ENCODE results near the gene OXLD1. TPM values are rescaled to one million over a fixed set of nuclear protein-coding genes. Genes with fewer than 3 reads are reported as not detected.

Gene OXLD1
- total and polyA plus RNA-seq, 4 donors: 11.2 to 26.4 (median 19.0) TPM

GRCh38 chr17:81616877-81617276 lies 49.5 kb downstream of the OXLD1 start:
- no peaks in the 10 kb centered on the region for H3K9me3 ChIP-seq (ENCODE audit: control insufficient read depth in 4 of 4, low read length in 3 of 4)
- TF ChIP-seq NR2F2 (IDR thresholded peaks at IDR 0.05): no peak
- TF ChIP-seq, protein P1, sequence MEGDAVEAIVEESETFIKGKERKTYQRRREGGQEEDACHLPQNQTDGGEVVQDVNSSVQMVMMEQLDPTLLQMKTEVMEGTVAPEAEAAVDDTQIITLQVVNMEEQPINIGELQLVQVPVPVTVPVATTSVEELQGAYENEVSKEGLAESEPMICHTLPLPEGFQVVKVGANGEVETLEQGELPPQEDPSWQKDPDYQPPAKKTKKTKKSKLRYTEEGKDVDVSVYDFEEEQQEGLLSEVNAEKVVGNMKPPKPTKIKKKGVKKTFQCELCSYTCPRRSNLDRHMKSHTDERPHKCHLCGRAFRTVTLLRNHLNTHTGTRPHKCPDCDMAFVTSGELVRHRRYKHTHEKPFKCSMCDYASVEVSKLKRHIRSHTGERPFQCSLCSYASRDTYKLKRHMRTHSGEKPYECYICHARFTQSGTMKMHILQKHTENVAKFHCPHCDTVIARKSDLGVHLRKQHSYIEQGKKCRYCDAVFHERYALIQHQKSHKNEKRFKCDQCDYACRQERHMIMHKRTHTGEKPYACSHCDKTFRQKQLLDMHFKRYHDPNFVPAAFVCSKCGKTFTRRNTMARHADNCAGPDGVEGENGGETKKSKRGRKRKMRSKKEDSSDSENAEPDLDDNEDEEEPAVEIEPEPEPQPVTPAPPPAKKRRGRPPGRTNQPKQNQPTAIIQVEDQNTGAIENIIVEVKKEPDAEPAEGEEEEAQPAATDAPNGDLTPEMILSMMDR (IDR thresholded peaks at IDR 0.05; ENCODE audit: low read depth, low read length, missing input control): no peak
- TF ChIP-seq YY1 (IDR thresholded peaks at IDR 0.05): no peak
- no peak for TF ChIP-seq RXRA (IDR thresholded peaks at IDR 0.05)
- TF ChIP-seq GABPA (IDR thresholded peaks at IDR 0.05 in 1 of 2, conservative IDR thresholded peaks at IDR 0.05 in 1 of 2): no peak
- TF ChIP-seq TAF1 (conservative IDR thresholded peaks at IDR 0.05): no peak
- TF ChIP-seq RAD21 (IDR thresholded peaks at IDR 0.05): no peak
- TF ChIP-seq JUND (IDR thresholded peaks at IDR 0.05): no peak
- no peak for TF ChIP-seq FOXA2 (IDR thresholded peaks at IDR 0.05)
- no peak for TF ChIP-seq EGR1 (IDR thresholded peaks at IDR 0.05; ENCODE audit: low read depth in 2 of 2)
- TF ChIP-seq, protein P2, sequence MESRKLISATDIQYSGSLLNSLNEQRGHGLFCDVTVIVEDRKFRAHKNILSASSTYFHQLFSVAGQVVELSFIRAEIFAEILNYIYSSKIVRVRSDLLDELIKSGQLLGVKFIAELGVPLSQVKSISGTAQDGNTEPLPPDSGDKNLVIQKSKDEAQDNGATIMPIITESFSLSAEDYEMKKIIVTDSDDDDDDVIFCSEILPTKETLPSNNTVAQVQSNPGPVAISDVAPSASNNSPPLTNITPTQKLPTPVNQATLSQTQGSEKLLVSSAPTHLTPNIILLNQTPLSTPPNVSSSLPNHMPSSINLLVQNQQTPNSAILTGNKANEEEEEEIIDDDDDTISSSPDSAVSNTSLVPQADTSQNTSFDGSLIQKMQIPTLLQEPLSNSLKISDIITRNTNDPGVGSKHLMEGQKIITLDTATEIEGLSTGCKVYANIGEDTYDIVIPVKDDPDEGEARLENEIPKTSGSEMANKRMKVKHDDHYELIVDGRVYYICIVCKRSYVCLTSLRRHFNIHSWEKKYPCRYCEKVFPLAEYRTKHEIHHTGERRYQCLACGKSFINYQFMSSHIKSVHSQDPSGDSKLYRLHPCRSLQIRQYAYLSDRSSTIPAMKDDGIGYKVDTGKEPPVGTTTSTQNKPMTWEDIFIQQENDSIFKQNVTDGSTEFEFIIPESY (IDR thresholded peaks at IDR 0.05): no peak
- TF ChIP-seq HNF4G (IDR thresholded peaks at IDR 0.05): no peak
- TF ChIP-seq, protein P3, sequence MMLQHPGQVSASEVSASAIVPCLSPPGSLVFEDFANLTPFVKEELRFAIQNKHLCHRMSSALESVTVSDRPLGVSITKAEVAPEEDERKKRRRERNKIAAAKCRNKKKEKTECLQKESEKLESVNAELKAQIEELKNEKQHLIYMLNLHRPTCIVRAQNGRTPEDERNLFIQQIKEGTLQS (IDR thresholded peaks at IDR 0.05): no peak
- TF ChIP-seq SP1 (IDR thresholded peaks at IDR 0.05): no peak
- TF ChIP-seq FOXA1 (IDR thresholded peaks at IDR 0.05): no peak
- TF ChIP-seq MAX (IDR thresholded peaks at IDR 0.05): no peak
- TF ChIP-seq HNF4A (conservative IDR thresholded peaks at IDR 0.05): no peak
- H3K27ac ChIP-seq (ENCODE audit: low read depth in 1 of 2, low read length in 2 of 2): no peak overlapping the region
- WGBS: 48% methylated on average over 7 of the region's 7 CpGs
- H3K9ac ChIP-seq (ENCODE audit: low read depth in 1 of 2, low read length in 2 of 2): no peak overlapping the region
- DNase-seq (ENCODE audit: low spot score): no peak
- no peak overlapping the region for H3K4me3 ChIP-seq (ENCODE audit: low read depth in 1 of 3, low read length in 3 of 3)
- H3K36me3 ChIP-seq (ENCODE audit: control insufficient read depth in 4 of 4, insufficient read depth in 3 of 4, low read depth in 1 of 4, low read length in 3 of 4): peaks cover 14 to 46% (median 36%) of the 10 kb centered on the region in 4 donors
- peaks cover 2 to 15% (median 9%) of the 10 kb centered on the region in 4 donors for H3K4me1 ChIP-seq (ENCODE audit: control insufficient read depth in 4 of 4, insufficient read depth in 4 of 4, low read length in 3 of 4)
- no peaks in the 10 kb centered on the region for H3K27me3 ChIP-seq (ENCODE audit: control insufficient read depth in 4 of 4, insufficient read depth in 4 of 4, low read length in 3 of 4)

GRCh38 chr17:81615401-81615930 lies 50.9 kb downstream of the OXLD1 start:
- Histone ChIP-seq H3K9me3 (ENCODE audit: control insufficient read depth in 4 of 4, low read length in 3 of 4) (no peaks in the 10 kb centered on the region), H3K9ac (ENCODE audit: low read depth in 1 of 2, low read length in 2 of 2) (no peak overlapping the region), H3K4me3 (ENCODE audit: low read depth in 1 of 3, low read length in 3 of 3) (no peak overlapping the region), H3K36me3 (ENCODE audit: control insufficient read depth in 4 of 4, insufficient read depth in 3 of 4, low read depth in 1 of 4, low read length in 3 of 4) (peaks cover 9 to 33% (median 25%) of the 10 kb centered on the region in 4 donors), H3K4me1 (ENCODE audit: control insufficient read depth in 4 of 4, insufficient read depth in 4 of 4, low read length in 3 of 4) (peaks cover 0 to 6% (median 0%) of the 10 kb centered on the region in 4 donors), H3K27me3 (ENCODE audit: control insufficient read depth in 4 of 4, insufficient read depth in 4 of 4, low read length in 3 of 4) (no peaks in the 10 kb centered on the region), H3K27ac (ENCODE audit: low read depth in 1 of 2, low read length in 2 of 2) (no peak overlapping the region)
- no peak for DNase-seq (ENCODE audit: low spot score)
- TF ChIP-seq, protein P4, sequence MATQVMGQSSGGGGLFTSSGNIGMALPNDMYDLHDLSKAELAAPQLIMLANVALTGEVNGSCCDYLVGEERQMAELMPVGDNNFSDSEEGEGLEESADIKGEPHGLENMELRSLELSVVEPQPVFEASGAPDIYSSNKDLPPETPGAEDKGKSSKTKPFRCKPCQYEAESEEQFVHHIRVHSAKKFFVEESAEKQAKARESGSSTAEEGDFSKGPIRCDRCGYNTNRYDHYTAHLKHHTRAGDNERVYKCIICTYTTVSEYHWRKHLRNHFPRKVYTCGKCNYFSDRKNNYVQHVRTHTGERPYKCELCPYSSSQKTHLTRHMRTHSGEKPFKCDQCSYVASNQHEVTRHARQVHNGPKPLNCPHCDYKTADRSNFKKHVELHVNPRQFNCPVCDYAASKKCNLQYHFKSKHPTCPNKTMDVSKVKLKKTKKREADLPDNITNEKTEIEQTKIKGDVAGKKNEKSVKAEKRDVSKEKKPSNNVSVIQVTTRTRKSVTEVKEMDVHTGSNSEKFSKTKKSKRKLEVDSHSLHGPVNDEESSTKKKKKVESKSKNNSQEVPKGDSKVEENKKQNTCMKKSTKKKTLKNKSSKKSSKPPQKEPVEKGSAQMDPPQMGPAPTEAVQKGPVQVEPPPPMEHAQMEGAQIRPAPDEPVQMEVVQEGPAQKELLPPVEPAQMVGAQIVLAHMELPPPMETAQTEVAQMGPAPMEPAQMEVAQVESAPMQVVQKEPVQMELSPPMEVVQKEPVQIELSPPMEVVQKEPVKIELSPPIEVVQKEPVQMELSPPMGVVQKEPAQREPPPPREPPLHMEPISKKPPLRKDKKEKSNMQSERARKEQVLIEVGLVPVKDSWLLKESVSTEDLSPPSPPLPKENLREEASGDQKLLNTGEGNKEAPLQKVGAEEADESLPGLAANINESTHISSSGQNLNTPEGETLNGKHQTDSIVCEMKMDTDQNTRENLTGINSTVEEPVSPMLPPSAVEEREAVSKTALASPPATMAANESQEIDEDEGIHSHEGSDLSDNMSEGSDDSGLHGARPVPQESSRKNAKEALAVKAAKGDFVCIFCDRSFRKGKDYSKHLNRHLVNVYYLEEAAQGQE (IDR thresholded peaks at IDR 0.05): no peak
- TF ChIP-seq EGR1 (IDR thresholded peaks at IDR 0.05; ENCODE audit: low read depth in 2 of 2) (no peak), YY1 (IDR thresholded peaks at IDR 0.05) (no peak), FOXA1 (IDR thresholded peaks at IDR 0.05) (no peak), HNF4A (conservative IDR thresholded peaks at IDR 0.05) (no peak), RXRA (IDR thresholded peaks at IDR 0.05) (no peak), SP1 (IDR thresholded peaks at IDR 0.05) (no peak), HNF4G (IDR thresholded peaks at IDR 0.05) (no peak), FOXA2 (IDR thresholded peaks at IDR 0.05) (no peak)
- TF ChIP-seq, protein P1 (IDR thresholded peaks at IDR 0.05; ENCODE audit: low read depth, low read length, missing input control): no peak
- WGBS: 93% methylated on average over 4 of the region's 4 CpGs
